SU-DHL-6 (cell line): ENCODE results near the gene PPM1M.
A peak's percentile ranks its signal among the peaks of the same experiment; 100 is the strongest.

Experiments
- H2AFZ ChIP-seq: fragments of 200-600 bp; sonication (generic); 2 replicates; pipeline ENCODE4 v1.6.1; 2014; ENCODE audit warnings: low read depth, mild to moderate bottlenecking, moderate library complexity, mixed read lengths, antibody characterized with exemption, low read length; ENCODE audit not compliant: severe bottlenecking
- H3F3A ChIP-seq: fragments of 200-600 bp; shearing (Covaris generic); 2 replicates; pipeline ENCODE4 v1.6.0; 2016; ENCODE audit warnings: antibody characterized with exemption, mild to moderate bottlenecking; ENCODE audit not compliant: insufficient read depth
- H3K27ac ChIP-seq: fragments of 200-600 bp; sonication (generic); 2 replicates; pipeline ENCODE4 v1.5.1; 2016; ENCODE audit warnings: low read depth, mild to moderate bottlenecking, low read length, moderate library complexity, mixed read lengths
- H3K27me3 ChIP-seq: fragments of 200-600 bp; sonication (generic), shearing (Covaris generic); 2 replicates; pipeline ENCODE4 v1.6.0; 2014; ENCODE audit warnings: mild to moderate bottlenecking, low read length
- H3K36me3 ChIP-seq: fragments of 200-600 bp; sonication (generic); 2 replicates; pipeline ENCODE4 v1.6.1; 2014; ENCODE audit warnings: mild to moderate bottlenecking, low read length, mixed read lengths
- H3K4me2 ChIP-seq: fragments of 300-600, 200-600 bp; shearing (Covaris generic), sonication (generic); 2 replicates; pipeline ENCODE4 v1.6.0; 2014; ENCODE audit warnings: low read length, low read depth, mild to moderate bottlenecking; ENCODE audit not compliant: poor library complexity, severe bottlenecking
- H3K4me3 ChIP-seq: fragments of 200-600 bp; sonication (generic); 2 replicates; pipeline ENCODE4 v1.5.1; 2014; ENCODE audit warnings: antibody characterized with exemption, low read length, mild to moderate bottlenecking, mixed read lengths; ENCODE audit not compliant: insufficient read depth, poor library complexity, severe bottlenecking
- H3K79me2 ChIP-seq: fragments of 200-600 bp; sonication (generic); 2 replicates; pipeline ENCODE4 v1.6.1; 2014; ENCODE audit warnings: mild to moderate bottlenecking, low read length, moderate library complexity; ENCODE audit not compliant: insufficient read depth
- H3K9ac ChIP-seq: fragments of 200-600 bp; sonication (generic); 2 replicates; pipeline ENCODE4 v1.7.0; 2014; ENCODE audit warnings: mild to moderate bottlenecking, low read length
- H3K9me2 ChIP-seq: fragments of 200-600 bp; sonication (generic); replicated peaks from 2 replicates; pipeline ENCODE4 v1.6.1; 2014; ENCODE audit warnings: low read length; ENCODE audit not compliant: insufficient read depth
- H3K9me3 ChIP-seq: fragments of 200-600 bp; sonication (generic); 2 replicates; pipeline ENCODE4 v1.6.1; 2014; ENCODE audit warnings: low read length, mixed read lengths; ENCODE audit not compliant: insufficient read depth
- H4K20me1 ChIP-seq: fragments of 200-600 bp; sonication (generic); 2 replicates; pipeline ENCODE4 v1.6.1; 2014; ENCODE audit warnings: low read depth, mild to moderate bottlenecking, antibody characterized with exemption, low read length, moderate library complexity, mixed read lengths
- EZH2phosphoT487 ChIP-seq: fragments of 200-600 bp; sonication (generic), shearing (Covaris generic); conservative IDR thresholded peaks from 2 replicates; pipeline ENCODE4 v1.6.1; 2018; ENCODE audit warnings: mild to moderate bottlenecking, antibody characterized with exemption, low read length, moderate library complexity, mixed read lengths
- TF ChIP-seq, protein P1 (sequence below): fragments of 200-600 bp; sonication (generic); IDR thresholded peaks from one replicate; pipeline ENCODE4 v1.5.1; 2017; ENCODE audit warnings: antibody characterized with exemption, mild to moderate bottlenecking, low read length, moderate library complexity; ENCODE audit not compliant: insufficient read depth, poor library complexity, severe bottlenecking

PPM1M gene

GRCh38 chr3:52225452-52226228, 19.9 kb upstream of the PPM1M start, which contains the start of gene TLR9:
TLR9 (minus strand) TSS chr3:52225645; CDS start chr3:52225529, 116 bp downstream.
- Histone ChIP-seq H3K4me3 (peak within 1 kb of the TSS; percentile 73), H2AFZ (no peak within 1 kb of the TSS), H3K9ac (peak within 1 kb of the TSS; percentile 79), H3K36me3 (no peaks in the 10 kb centered on the region), H3K9me3 (no peaks in the 10 kb centered on the region), H3K79me2 (peaks cover 28% of the 10 kb centered on the region), H3K27me3 (no peaks in the 10 kb centered on the region), H3K9me2 (no peaks in the 10 kb centered on the region), H3K27ac (peak within 1 kb of the TSS; percentile 89), H3F3A (peaks cover 12% of the 10 kb centered on the region), H3K4me2 (peak within 1 kb of the TSS; percentile 83), H4K20me1 (no peaks in the 10 kb centered on the region)
- TF ChIP-seq EZH2phosphoT487, result no peak
- TF ChIP-seq, protein P1, sequence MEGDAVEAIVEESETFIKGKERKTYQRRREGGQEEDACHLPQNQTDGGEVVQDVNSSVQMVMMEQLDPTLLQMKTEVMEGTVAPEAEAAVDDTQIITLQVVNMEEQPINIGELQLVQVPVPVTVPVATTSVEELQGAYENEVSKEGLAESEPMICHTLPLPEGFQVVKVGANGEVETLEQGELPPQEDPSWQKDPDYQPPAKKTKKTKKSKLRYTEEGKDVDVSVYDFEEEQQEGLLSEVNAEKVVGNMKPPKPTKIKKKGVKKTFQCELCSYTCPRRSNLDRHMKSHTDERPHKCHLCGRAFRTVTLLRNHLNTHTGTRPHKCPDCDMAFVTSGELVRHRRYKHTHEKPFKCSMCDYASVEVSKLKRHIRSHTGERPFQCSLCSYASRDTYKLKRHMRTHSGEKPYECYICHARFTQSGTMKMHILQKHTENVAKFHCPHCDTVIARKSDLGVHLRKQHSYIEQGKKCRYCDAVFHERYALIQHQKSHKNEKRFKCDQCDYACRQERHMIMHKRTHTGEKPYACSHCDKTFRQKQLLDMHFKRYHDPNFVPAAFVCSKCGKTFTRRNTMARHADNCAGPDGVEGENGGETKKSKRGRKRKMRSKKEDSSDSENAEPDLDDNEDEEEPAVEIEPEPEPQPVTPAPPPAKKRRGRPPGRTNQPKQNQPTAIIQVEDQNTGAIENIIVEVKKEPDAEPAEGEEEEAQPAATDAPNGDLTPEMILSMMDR, result no peak

GRCh38 chr3:52226229-52226817, 19.2 kb upstream of the PPM1M start:
- Histone ChIP-seq H3K79me2 (peaks cover 28% of the 10 kb centered on the region), H3K36me3 (no peaks in the 10 kb centered on the region), H3K27me3 (no peaks in the 10 kb centered on the region), H3F3A (peaks cover 12% of the 10 kb centered on the region), H3K27ac (peak overlapping the region; percentile 89), H4K20me1 (no peaks in the 10 kb centered on the region), H3K9me3 (no peaks in the 10 kb centered on the region), H3K9me2 (no peaks in the 10 kb centered on the region), H3K4me3 (no peak overlapping the region), H3K9ac (peak overlapping the region; percentile 79), H3K4me2 (peak overlapping the region; percentile 83), H2AFZ (no peak overlapping the region)
- TF ChIP-seq, protein P1, result no peak
- no peak for TF ChIP-seq EZH2phosphoT487

- Histone ChIP-seq H3K9me2 (no peaks in the 10 kb centered on the region), H3K9ac (no peak overlapping the region), H3K4me3 (no peak overlapping the region), H3K36me3 (no peaks in the 10 kb centered on the region), H3K27ac (peak overlapping the region; percentile 89), H3K4me2 (no peak overlapping the region), H3F3A (peaks cover 12% of the 10 kb centered on the region), H4K20me1 (no peaks in the 10 kb centered on the region), H3K79me2 (peaks cover 24% of the 10 kb centered on the region), H3K9me3 (no peaks in the 10 kb centered on the region), H2AFZ (no peak overlapping the region), H3K27me3 (no peaks in the 10 kb centered on the region)
- TF ChIP-seq EZH2phosphoT487, result no peak
- TF ChIP-seq, protein P1, result peak; percentile 31
Observed at GRCh38 chr3:52227117-52227516, 18.4 kb upstream of the PPM1M start.
